Hindlimb muscle (tissue), 1 donor: ENCODE results near the gene KPNA4. TPM values are rescaled to one million over a fixed set of nuclear protein-coding genes. Genes with fewer than 3 reads are reported as not detected.
"Not testable (repeated sequence)": the region's sequence is repeated elsewhere in the genome, so short reads cannot be mapped to it uniquely, and the experiment has no call there.

Experiments
- DNase-seq: peaks from one replicate; pipeline ENCODE4 v3.0.0-alpha.2; 2013
- polyA plus RNA-seq: library from polyadenylated mRNA; unstranded; fragments of 120-200 nt; gene quantifications from one replicate; pipeline ENCODE4 v1.2.1, GENCODE V29; 2013; ENCODE audit not compliant: insufficient read length

KPNA4 gene
- polyA plus RNA-seq, 1 donor: 74.9 TPM

GRCh38 chr3:160482796-160483195 lies 82.6 kb downstream of the KPNA4 start:
- no peak for DNase-seq

- no peak for DNase-seq
Measured at GRCh38 chr3:160481856-160482255, 83.5 kb downstream of the KPNA4 start.

GRCh38 chr3:160480931-160481330 lies 84.4 kb downstream of the KPNA4 start:
- DNase-seq: no peak

- DNase-seq: no peak
Measured at GRCh38 chr3:160479376-160479775, 86.0 kb downstream of the KPNA4 start.

GRCh38 chr3:160478338-160478737 lies 87.0 kb downstream of the KPNA4 start:
- no peak for DNase-seq

- no peak for DNase-seq
Measured at GRCh38 chr3:160477750-160478149, 87.6 kb downstream of the KPNA4 start.

- DNase-seq: no peak
Measured at GRCh38 chr3:160475884-160476283, 89.5 kb downstream of the KPNA4 start.

GRCh38 chr3:160475153-160475552 lies 90.2 kb downstream of the KPNA4 start:
- DNase-seq: no peak

DNA sequence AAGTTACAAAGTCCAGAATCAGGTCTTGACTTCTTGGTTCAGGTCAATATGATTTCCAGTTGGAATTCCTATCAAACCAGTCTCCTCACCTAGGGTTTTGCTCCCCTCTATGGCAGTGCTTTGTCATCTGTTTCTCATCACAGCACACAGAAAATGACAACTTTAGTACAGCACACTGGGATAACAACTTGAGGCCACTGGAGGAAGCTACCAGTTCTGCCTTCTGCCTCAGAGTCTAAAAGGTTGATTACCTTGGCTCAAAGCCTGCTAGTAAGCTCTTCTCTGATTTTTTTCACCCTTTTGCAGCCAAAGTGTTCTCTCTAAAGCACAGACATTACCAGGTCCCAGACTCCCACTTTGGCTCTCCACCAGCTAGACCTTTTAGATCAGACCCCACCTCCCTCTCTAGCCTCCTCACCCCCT lies 90.9 kb downstream of the KPNA4 start:
- DNase-seq: no peak

GRCh38 chr3:160473978-160474377 lies 91.4 kb downstream of the KPNA4 start:
- DNase-seq: no peak

- no peak for DNase-seq
Measured at GRCh38 chr3:160473221-160473620, 92.2 kb downstream of the KPNA4 start.

DNA sequence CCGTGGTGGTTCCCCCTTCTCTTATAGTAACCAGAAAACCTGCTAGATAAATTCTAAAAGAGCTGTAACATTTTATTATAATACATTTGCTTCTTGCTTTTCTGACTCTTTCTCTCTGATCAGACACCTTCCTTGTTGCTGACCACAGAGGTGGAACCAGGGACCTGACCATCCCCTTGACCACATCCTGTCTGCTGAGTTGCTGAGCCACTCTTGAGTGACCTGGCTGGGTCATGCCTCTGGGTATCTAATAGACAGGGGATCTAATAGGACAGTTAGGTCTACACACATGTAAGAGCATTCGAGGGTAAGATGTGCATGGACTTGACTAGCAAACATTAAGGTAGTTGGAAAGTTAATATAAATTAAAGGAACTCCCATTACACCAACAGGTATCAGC lies 93.0 kb downstream of the KPNA4 start:
- no peak for DNase-seq

DNA sequence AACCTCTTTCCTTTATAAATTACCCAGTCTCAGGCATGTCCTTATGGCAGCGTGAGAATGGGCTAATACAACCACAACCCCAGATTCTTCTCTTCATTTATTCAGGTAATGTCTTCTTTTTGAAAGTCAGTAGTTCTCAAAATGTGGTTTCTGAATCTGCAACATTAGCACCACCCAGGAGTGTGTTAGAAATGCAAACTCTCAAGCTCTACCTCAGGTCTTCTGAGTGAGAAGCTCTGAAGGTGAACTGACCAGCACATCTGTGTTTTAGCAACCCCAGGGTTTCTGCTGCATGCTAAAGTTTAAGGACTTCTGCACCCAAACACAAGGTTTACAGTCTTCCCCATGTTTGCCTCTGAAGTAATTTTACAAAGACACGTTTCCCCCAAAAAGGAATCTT lies 93.5 kb downstream of the KPNA4 start:
- no peak for DNase-seq

DNA sequence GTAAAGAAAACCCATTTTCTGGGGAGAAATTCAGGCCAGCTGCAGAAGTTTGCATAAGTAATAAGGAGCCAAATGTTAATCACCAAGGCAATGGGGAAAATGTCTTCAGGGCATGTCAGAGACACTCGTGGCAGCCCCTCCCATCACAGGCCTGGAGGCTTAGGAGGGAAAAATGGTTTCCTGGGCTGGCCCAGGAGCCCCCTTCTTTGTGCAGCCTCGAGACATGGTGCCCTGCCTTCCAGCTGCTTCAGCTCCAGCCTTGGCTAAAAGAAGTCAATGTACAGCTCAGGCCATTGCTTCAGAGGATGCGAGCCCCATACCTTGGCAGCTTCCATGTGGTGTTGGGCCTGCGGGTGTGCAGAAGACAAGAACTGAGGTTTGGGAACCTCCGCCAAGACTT lies 95.2 kb downstream of the KPNA4 start:
- no peak for DNase-seq

DNA sequence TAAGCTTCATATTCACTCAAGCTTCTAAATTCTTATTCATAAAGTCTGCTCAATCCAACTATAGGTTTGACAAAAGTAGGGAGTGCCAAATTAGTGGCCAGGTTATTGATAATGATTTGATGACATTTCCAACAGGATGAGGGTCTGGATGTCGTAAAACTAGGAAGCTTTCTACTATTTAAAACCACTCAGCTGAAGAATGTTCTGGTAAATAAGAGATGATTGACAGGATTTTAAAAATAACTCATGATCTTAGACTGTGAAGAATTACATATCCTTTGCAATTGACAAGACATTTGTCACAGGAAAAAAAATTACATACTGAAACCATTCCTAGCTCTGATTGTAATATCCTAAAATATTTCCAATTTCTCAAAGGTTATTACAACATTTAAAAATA lies 100.4 kb downstream of the KPNA4 start:
- no peak for DNase-seq

- no peak for DNase-seq
Measured at GRCh38 chr3:160464321-160464720, 101.0 kb downstream of the KPNA4 start.

DNA sequence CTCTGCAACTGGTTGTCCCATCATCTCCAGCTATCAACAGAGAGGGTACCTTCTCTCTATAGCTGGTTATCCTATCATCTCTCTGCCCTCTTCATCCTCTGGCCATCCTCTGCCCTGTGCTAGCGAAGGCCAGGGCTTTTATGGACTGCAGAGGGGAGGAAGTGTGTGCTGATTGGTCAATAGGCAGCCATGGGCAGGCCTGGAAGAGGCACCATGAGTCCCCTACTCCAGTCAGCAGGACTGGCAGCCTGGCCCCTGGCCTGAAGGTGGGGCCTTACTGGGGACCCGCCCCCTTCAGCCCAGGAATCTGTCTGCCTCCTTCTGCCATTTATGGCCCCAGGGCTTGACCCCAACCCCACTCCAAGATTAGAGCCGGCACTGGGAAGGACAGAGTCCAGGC lies 105.3 kb downstream of the KPNA4 start:
- no peak for DNase-seq

DNA sequence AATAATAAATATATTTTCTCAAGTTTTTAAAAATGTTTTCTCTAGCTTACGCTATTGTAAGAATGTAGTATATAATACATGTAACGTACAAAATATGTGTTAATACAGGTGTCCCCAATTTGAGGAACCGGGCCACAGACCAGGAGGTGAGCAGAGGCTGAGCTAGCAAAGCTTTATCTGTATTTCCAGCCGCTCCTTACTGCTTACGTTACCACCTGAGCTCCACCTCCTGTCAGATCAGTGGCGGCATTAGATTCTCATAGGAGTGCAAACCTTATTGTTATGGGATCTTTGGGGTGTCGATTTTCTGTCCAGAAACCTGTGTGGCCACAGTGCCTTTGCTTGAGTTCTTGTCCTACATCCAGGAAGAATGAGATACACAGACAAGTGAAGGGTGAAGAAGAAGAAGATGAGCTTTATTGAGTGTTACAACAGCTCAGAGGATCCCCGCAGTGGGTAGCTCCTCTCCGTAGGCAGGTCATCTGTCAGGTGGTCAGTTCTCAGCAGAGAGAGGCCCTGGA lies 105.9 kb downstream of the KPNA4 start:
- no peak for DNase-seq

DNA sequence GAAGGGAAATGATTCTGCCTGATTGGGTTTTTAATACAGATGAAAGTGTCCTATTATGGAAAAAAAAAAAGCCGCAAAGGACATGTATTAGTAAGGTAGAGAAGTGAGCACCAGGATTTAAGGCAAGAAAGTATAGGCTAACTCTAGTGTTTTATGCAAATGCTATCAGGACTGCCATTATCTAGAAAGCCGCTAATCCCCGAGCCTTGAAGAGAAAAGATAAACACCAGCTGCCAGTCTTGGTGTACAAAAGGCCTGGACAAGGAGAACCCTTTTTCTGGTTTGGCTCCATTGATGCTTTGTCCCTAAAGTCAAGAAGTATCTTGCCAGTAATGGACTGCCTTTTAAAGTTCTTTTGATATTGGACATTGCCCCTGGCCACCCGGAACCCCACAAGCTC lies 107.2 kb downstream of the KPNA4 start:
- DNase-seq: no peak

- no peak for DNase-seq
Measured at GRCh38 chr3:160455846-160456245, 109.5 kb downstream of the KPNA4 start.

DNA sequence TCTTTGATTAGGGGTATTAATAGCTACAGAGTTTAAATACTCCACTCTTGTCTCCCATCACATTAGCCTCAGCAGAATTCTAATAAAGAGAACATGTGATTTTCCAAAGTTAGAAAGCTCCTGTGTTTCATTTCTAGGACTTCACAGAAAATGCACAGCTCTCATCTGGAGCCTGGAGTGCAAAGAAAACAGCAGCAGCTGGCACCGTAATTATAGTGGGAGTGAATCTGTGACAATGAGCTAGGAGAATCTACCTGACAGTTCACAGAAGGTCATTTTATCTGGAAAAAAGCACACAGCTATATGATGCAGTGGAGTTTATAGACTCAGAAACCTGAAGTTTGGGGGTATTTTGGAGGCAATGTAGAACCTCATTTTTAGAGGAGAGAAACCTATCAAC lies 110.4 kb downstream of the KPNA4 start:
- no peak for DNase-seq

- DNase-seq: not testable (repeated sequence)
Measured at GRCh38 chr3:160452251-160452650, 113.1 kb downstream of the KPNA4 start.

GRCh38 chr3:160451602-160452001 lies 113.8 kb downstream of the KPNA4 start:
- DNase-seq: no peak

DNA sequence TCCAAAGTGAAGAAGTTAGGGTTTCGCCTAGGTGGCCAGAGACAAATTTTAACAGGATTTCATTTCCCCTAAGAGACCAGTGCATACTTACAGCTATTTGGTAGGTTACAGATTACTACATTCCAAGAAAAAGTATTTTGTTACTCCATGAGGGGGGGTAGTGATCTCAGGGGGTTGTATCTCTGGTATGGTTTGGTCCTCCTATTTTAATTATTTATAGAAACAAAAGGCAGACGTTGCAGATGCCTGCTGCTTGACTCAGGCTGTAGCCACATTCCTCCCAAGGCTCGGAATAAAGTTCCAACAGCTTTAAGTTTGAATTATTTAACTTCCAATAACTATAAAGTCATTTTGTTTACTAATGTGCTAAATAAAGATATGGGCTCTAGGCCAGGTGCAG lies 114.5 kb downstream of the KPNA4 start:
- no peak for DNase-seq
